Measurements from ENCODE around the gene GAREM1.

DNA sequence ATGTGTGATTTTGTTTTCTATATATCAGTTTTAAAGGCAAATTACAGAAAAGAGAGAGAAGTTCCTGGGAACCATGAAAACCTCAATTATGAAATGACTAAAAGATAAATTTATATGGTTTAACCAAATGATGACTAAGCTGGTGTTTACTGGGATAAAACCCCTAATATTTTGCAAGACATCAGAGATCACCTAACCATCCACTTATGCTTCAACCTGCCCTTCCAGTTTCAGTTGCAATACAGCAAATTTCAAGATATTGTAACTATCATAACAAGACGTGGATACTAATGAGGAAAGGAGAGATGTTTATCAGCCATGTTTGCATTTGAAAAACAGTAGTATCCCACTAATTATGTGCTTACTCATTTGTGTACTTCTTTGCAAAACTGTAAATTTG is 108.2 kb downstream of the GAREM1 start:
- TF ChIP-seq, protein P1, sequence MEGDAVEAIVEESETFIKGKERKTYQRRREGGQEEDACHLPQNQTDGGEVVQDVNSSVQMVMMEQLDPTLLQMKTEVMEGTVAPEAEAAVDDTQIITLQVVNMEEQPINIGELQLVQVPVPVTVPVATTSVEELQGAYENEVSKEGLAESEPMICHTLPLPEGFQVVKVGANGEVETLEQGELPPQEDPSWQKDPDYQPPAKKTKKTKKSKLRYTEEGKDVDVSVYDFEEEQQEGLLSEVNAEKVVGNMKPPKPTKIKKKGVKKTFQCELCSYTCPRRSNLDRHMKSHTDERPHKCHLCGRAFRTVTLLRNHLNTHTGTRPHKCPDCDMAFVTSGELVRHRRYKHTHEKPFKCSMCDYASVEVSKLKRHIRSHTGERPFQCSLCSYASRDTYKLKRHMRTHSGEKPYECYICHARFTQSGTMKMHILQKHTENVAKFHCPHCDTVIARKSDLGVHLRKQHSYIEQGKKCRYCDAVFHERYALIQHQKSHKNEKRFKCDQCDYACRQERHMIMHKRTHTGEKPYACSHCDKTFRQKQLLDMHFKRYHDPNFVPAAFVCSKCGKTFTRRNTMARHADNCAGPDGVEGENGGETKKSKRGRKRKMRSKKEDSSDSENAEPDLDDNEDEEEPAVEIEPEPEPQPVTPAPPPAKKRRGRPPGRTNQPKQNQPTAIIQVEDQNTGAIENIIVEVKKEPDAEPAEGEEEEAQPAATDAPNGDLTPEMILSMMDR (IDR thresholded peaks at IDR 0.05 in 2 of 3, conservative IDR thresholded peaks at IDR 0.05 in 1 of 3; ENCODE audit: borderline replicate concordance in 1 of 3, insufficient read depth in 1 of 3, low read depth in 2 of 3, low read length in 2 of 3), result no peak
- TF ChIP-seq POLR2A (IDR thresholded peaks at IDR 0.05; ENCODE audit: borderline replicate concordance, extremely low read depth, insufficient read depth, insufficient read length), result no peak
- TF ChIP-seq, protein P2, sequence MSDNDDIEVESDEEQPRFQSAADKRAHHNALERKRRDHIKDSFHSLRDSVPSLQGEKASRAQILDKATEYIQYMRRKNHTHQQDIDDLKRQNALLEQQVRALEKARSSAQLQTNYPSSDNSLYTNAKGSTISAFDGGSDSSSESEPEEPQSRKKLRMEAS (IDR thresholded peaks at IDR 0.05), result no peak
- no peak for TF ChIP-seq EZH2 (IDR thresholded peaks at IDR 0.05)
- no peak for TF ChIP-seq POLR2AphosphoS5 (IDR thresholded peaks at IDR 0.05; ENCODE audit: low read depth, low read length)
- no peak for TF ChIP-seq ZNF274 (IDR thresholded peaks at IDR 0.05; ENCODE audit: low read depth, low read length)
- no peak for TF ChIP-seq RAD21 (IDR thresholded peaks at IDR 0.05; ENCODE audit: low read depth)

All from HCT116 (cell line).